HCT116 (cell line): ENCODE data around the gene ZNF143.

Source experiments
- ATF3 ChIP-seq: IDR thresholded peaks from 2 replicates; pipeline ENCODE4 v1.6.1; 2012
- CEBPB ChIP-seq: IDR thresholded peaks from 2 replicates; pipeline ENCODE4 v1.6.1; 2012; ENCODE audit warnings: low read depth
- JUND ChIP-seq: IDR thresholded peaks from 2 replicates; pipeline ENCODE4 v1.6.1; 2012
- POLR2A ChIP-seq: IDR thresholded peaks from 2 replicates; pipeline ENCODE4 v1.7.0; 2011; ENCODE audit warnings: borderline replicate concordance; ENCODE audit not compliant: insufficient read depth, insufficient read length; ENCODE audit errors: extremely low read depth
- POLR2AphosphoS5 ChIP-seq: IDR thresholded peaks from 2 replicates; pipeline ENCODE4 v1.6.1; 2011; ENCODE audit warnings: mild to moderate bottlenecking, low read depth, low read length, moderate library complexity
- REST ChIP-seq: IDR thresholded peaks from 2 replicates; pipeline ENCODE4 v1.6.1; 2012; ENCODE audit warnings: low read depth
- SIN3A ChIP-seq: IDR thresholded peaks from 2 replicates; pipeline ENCODE4 v1.6.1; 2012; ENCODE audit warnings: low read depth
- SP1 ChIP-seq: IDR thresholded peaks from 2 replicates; pipeline ENCODE4 v1.6.1; 2012; ENCODE audit warnings: low read depth
- ZNF274 ChIP-seq: fragments of 200-500 bp; sonication (Bioruptor generic); IDR thresholded peaks from 2 replicates; pipeline ENCODE4 v1.6.1; 2014; ENCODE audit warnings: mild to moderate bottlenecking, low read depth, low read length, inconsistent platforms
- TF ChIP-seq, protein P1 (sequence below), 3 experiments: fragments of 200-600 bp in 1 of 3; sonication (generic) in 1 of 3; IDR thresholded peaks in 2 of 3; conservative IDR thresholded peaks in 1 of 3; 2 replicates each; pipeline ENCODE4 v1.5.1; 2012 to 2017; ENCODE audit warnings: low read depth in 2 of 3, low read length in 2 of 3, antibody characterized with exemption in 1 of 3, borderline replicate concordance in 1 of 3, control low read depth in 1 of 3, mild to moderate bottlenecking in 1 of 3, mixed read lengths in 1 of 3, mixed run types in 1 of 3, moderate library complexity in 1 of 3; ENCODE audit not compliant: insufficient read depth in 1 of 3

DNA sequence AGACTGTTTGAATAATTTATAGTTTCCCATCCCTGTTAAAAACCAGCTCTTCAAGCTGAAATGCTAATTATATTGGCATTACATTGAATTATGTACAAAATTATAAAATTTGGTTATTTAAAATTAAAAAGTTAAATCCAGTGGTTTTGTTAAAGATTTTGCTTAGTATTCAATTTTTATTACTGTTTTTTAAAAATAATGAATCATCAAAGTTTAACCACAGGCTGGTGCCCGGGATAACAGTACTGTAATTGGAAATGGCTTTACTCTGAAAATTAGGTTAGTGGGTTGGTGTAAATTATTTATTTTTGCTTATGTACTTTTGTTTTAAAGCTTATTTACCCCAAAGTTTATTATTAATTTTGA lies 67.3 kb downstream of the ZNF143 start:
- no peak for TF ChIP-seq POLR2A
- TF ChIP-seq, protein P1, sequence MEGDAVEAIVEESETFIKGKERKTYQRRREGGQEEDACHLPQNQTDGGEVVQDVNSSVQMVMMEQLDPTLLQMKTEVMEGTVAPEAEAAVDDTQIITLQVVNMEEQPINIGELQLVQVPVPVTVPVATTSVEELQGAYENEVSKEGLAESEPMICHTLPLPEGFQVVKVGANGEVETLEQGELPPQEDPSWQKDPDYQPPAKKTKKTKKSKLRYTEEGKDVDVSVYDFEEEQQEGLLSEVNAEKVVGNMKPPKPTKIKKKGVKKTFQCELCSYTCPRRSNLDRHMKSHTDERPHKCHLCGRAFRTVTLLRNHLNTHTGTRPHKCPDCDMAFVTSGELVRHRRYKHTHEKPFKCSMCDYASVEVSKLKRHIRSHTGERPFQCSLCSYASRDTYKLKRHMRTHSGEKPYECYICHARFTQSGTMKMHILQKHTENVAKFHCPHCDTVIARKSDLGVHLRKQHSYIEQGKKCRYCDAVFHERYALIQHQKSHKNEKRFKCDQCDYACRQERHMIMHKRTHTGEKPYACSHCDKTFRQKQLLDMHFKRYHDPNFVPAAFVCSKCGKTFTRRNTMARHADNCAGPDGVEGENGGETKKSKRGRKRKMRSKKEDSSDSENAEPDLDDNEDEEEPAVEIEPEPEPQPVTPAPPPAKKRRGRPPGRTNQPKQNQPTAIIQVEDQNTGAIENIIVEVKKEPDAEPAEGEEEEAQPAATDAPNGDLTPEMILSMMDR (IDR thresholded peaks at IDR 0.05 in 2 of 3, conservative IDR thresholded peaks at IDR 0.05 in 1 of 3; ENCODE audit: borderline replicate concordance in 1 of 3, insufficient read depth in 1 of 3, low read depth in 2 of 3, low read length in 2 of 3) = no peak
- TF ChIP-seq JUND = no peak
- TF ChIP-seq CEBPB = no peak
- TF ChIP-seq POLR2AphosphoS5 = no peak
- no peak for TF ChIP-seq ZNF274
- TF ChIP-seq REST = no peak
- no peak for TF ChIP-seq SP1
- no peak for TF ChIP-seq SIN3A
- TF ChIP-seq ATF3 = no peak
